Mucosa of descending colon (tissue), 3 donors: ENCODE results near the gene SDK1. TPM values are rescaled to one million over a fixed set of nuclear protein-coding genes. Genes with fewer than 3 reads are reported as not detected.

ENCODE experiments used
- ATAC-seq: fragments of 200-7000 bp; cut with Tn5 transposase; one replicate; pipeline ENCODE4 v1.9.1; 2020; ENCODE audit warnings: mild to moderate bottlenecking, moderate library complexity
- DNase-seq, 3 donors: peaks; one replicate each; pipeline ENCODE4 v3.0.0-alpha.2; 2020
- H3K36me3 ChIP-seq: fragments of 200-600 bp; one replicate; pipeline ENCODE4 v1.8.0; 2021; ENCODE audit warnings: low read depth, mild to moderate bottlenecking
- H3K4me1 ChIP-seq: fragments of 200-600 bp; one replicate; pipeline ENCODE4 v1.8.0; 2021; ENCODE audit warnings: low read depth, mild to moderate bottlenecking
- H3K4me3 ChIP-seq: fragments of 200-600 bp; one replicate; pipeline ENCODE4 v1.8.0; 2021; ENCODE audit warnings: mild to moderate bottlenecking
- H3K9me3 ChIP-seq: fragments of 200-600 bp; one replicate; pipeline ENCODE4 v1.8.0; 2021; ENCODE audit warnings: mild to moderate bottlenecking
- CTCF ChIP-seq: fragments of 200-600 bp; IDR thresholded peaks from one replicate; pipeline ENCODE4 v1.8.0; 2022; ENCODE audit warnings: antibody characterized with exemption, mild to moderate bottlenecking
- intact Hi-C, 2 donors: fragments of 100-400 bp; cut with DNase I in 1 of 2; cut with micrococcal nuclease in 1 of 2; formaldehyde crosslinking; loops; one replicate each; pipeline versions ENCODE4 v1.11.0 to v1.11.1; 2022; cut with DNase I, micrococcal nuclease
- total RNA-seq, 3 donors: library from RNA; stranded (reverse); fragmentation: NEBNext Ultra II Directional in 2 of 3; extraction: Animal tissue kit (Norgen Biotek cat#: 25700) in 2 of 3; gene quantifications; one replicate each; pipeline versions ENCODE4 v1.2.1 to v1.2.4, GENCODE V29; 2021 to 2023
- donor health status: DM: no; HTN: no; CAD: no; lungs with moderate emphysema.
- donor health status: DM: no; HTN: no; CAD: no.
- donor health status: DM: no; HTN: yes; CAD: no.

Gene SDK1
- total RNA-seq, 3 donors from 2014 or later = 2.7 to 20.2 (median 4.2) TPM

- Histone ChIP-seq H3K4me3 (no peak overlapping the region), H3K36me3 (no peaks in the 10 kb centered on the region), H3K4me1 (no peaks in the 10 kb centered on the region), H3K9me3 (no peaks in the 10 kb centered on the region)
- TF ChIP-seq CTCF = no peak
- intact Hi-C loops = loop anchor here in 1 of 2 donors (10.0 kb wide), 1 partner anchor 199 kb away; no protein-coding TSS in a partner anchor
- ATAC-seq (no peak), DNase-seq (no peak)
Measured at GRCh38 chr7:3893789-3894153, 592.7 kb downstream of the SDK1 start.

DNA sequence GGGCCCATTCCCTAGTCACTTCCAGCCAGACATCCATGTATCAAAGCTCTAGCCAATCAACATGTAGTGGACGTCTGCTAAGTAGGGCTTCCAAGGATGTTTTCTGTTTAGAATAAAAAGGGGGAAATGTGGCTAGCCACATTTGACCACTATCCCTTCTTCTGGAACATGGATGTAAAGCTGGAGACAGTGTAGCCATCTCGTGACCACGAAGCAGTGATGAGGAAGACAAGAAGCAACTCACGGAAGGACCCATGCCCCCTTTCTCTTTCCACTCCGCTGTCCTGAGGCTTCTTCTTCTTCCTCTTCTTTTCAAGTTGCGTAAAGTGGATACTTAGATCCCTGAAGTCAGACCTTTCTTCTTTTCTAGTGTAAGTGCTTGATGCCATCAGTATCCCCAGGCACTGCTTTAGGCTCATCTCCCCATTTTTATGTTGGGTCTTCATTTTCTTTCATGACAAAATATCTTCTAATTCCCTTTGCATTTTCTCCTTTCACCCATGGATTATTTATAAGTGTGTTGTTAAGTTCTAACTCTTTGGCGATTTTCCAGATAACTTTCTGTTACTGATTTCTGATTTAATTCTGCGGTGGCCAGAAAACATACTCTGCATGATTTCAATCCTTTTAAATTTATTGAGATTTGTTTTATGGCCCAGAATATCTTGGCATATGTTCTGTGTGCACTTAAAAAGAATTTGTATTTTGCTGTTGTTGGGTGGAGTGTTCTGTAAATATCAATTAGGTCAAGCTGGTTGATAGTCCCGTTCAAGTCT lies 594.5 kb downstream of the SDK1 start:
- ATAC-seq (no peak), DNase-seq (no peak)
- Histone ChIP-seq H3K36me3 (no peaks in the 10 kb centered on the region), H3K4me1 (no peaks in the 10 kb centered on the region), H3K4me3 (no peak overlapping the region), H3K9me3 (no peaks in the 10 kb centered on the region)
- intact Hi-C loops = loop anchor here in 1 of 2 donors (10.0 kb wide), 1 partner anchor 201 kb away; no protein-coding TSS in a partner anchor
- no peak for TF ChIP-seq CTCF

DNA sequence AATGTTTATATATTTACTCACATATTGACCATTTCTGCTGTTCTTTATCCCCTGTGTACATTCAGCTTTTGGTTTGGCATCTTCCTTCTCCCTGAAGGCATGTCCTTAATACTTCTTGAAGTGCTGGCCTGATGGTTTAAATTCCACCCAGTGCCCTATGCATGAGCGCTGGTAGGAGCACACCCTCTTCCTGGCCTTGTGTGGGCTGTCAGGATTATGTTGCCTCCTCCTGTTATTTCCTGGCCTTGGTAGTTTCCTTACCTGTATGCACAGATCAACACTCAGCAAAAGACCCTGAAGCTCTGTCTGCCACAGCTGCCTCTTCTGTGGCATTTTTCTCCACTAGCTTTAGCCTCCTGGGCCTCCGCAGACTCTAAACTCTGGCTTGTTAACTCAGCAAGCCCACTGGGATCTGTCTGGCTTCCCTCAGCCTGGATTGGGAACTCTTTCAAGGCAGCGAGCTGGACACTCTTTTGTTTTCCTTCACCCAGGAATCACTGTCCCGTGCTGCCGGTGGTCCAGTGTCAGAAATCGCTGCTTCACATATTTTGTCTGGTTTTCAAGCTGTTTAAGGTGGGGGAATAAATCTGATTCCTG lies 595.2 kb downstream of the SDK1 start:
- no peaks in the 10 kb centered on the region for H3K4me1 ChIP-seq
- TF ChIP-seq CTCF = no peak
- no peaks in the 10 kb centered on the region for H3K9me3 ChIP-seq
- no peak overlapping the region for H3K4me3 ChIP-seq
- ATAC-seq (no peak), DNase-seq (no peak)
- intact Hi-C loops = loop anchor here in 1 of 2 donors (10.0 kb wide), 1 partner anchor 201 kb away; no protein-coding TSS in a partner anchor
- H3K36me3 ChIP-seq = no peaks in the 10 kb centered on the region

DNA sequence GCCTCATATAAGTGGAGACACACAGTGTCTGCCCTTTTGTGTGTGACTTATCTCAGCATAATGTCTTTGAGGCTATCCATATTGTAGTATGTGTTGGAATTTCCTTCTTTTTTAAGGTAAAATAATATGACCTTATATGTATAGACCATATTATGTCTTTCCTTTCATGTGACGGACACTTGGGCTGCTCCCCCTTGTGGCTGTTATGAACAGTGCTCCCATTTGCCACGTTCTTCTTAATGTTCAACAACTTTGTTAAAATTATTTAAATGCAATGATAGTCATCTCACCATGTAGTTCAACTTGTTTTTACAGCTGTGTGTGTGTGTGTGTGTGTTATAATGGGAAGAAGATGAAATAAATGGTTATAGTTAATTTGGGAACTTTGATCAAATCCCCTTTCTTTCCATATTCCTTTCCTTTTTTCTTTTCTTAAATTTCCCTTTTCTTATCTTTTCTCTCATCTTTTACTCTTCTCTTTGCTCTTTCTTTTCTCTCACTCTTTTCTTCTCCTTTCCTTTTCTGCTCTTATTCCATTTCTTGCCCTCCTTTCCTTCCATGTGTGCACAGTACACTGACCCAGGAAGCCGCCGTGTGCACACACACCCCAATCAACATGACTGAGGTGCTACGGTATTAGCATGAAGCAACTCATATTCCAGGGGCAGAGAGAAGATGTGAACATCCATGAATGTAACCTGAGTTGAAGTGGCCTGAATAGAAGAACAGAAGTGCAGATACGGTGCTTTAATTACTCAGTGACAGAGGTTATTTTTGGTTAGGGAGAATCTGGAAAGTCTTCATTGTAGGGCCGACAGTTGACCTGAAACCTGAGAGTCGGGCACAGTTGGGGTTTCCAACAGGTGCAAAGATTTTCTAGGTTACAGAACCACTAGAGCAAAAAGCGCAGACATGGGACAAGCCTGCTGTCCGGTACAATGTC lies 596.6 kb downstream of the SDK1 start:
- ATAC-seq = peak; percentile 53
- H3K36me3 ChIP-seq = no peaks in the 10 kb centered on the region
- DNase-seq = peak in 1 of 3 donors; percentile 59
- TF ChIP-seq CTCF = peak; percentile 45
- H3K4me3 ChIP-seq = no peak overlapping the region
- no peaks in the 10 kb centered on the region for H3K4me1 ChIP-seq
- H3K9me3 ChIP-seq = no peaks in the 10 kb centered on the region
- intact Hi-C loops = loop anchor here in 1 of 2 donors (10.0 kb wide), 1 partner anchor 203 kb away; no protein-coding TSS in a partner anchor

DNA sequence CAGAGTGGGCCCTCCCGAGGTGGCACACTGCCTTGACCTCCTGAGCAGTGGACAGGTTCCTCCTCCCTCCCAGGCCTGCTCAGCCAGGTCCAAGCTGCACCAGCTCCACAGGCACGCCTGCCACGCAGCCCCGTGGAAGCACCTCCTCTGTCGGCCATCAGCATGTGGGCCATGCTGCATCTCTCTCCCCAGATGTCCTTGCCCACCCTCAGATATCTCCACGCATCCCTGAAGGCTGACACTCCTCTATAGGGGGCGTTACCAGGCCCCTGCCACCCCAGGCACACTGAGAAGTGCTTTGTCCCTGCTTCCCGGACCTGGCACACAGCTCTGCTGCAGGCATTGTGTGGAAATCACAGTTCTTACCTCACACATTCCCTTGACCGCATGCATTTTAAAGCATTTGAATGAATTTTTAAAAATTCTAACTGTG lies 598.5 kb downstream of the SDK1 start:
- ATAC-seq = no peak
- no peaks in the 10 kb centered on the region for H3K9me3 ChIP-seq
- no peak for TF ChIP-seq CTCF
- H3K36me3 ChIP-seq = no peaks in the 10 kb centered on the region
- no peak for DNase-seq
- intact Hi-C loops = loop anchor here in 1 of 2 donors (10.0 kb wide), 1 partner anchor 205 kb away; no protein-coding TSS in a partner anchor
- H3K4me1 ChIP-seq = no peaks in the 10 kb centered on the region
- H3K4me3 ChIP-seq = no peak overlapping the region
